SK-N-SH treated with all-trans-retinoic acid at 6 μM for 48 hours (cell line): Measurements from ENCODE around the gene ZNF462.

Experiments
- BACH2 ChIP-seq: fragments of 250-450 bp; sonication (Bioruptor Pico); IDR thresholded peaks from 2 replicates; pipeline ENCODE4 v1.9.0; 2021; ENCODE audit warnings: mild to moderate bottlenecking, borderline replicate concordance
- CREB5 ChIP-seq: fragments of 250-450 bp; sonication (Bioruptor Pico); IDR thresholded peaks from 2 replicates; pipeline ENCODE4 v1.5.1; 2020; ENCODE audit warnings: low read depth, mild to moderate bottlenecking, moderate library complexity
- ISL1 ChIP-seq: fragments of 250-450 bp; sonication (Bioruptor Pico); IDR thresholded peaks from 2 replicates; pipeline ENCODE4 v2.1.2; 2022; ENCODE audit warnings: mild to moderate bottlenecking, moderate library complexity
- POU6F1 ChIP-seq: fragments of 250-450 bp; sonication (Bioruptor Pico); IDR thresholded peaks from 2 replicates; pipeline ENCODE4 v1.8.0; 2021; ENCODE audit warnings: low read depth, mild to moderate bottlenecking, moderate library complexity, borderline replicate concordance
- RARB ChIP-seq: fragments of 250-450 bp; sonication (Bioruptor Pico); IDR thresholded peaks from 2 replicates; pipeline ENCODE4 v1.8.0; 2021; ENCODE audit warnings: mild to moderate bottlenecking, moderate library complexity
- TCF4 ChIP-seq: fragments of 250-450 bp; sonication (Bioruptor Pico); IDR thresholded peaks from 2 replicates; pipeline ENCODE4 v1.8.0; 2021; ENCODE audit warnings: mild to moderate bottlenecking, moderate library complexity, borderline replicate concordance
- TOX ChIP-seq: fragments of 250-450 bp; sonication (Bioruptor Pico); IDR thresholded peaks from 2 replicates; pipeline ENCODE4 v1.8.0; 2021; ENCODE audit warnings: mild to moderate bottlenecking, moderate library complexity, borderline replicate concordance
- TSHZ2 ChIP-seq: fragments of 250-450 bp; sonication (Bioruptor Pico); IDR thresholded peaks from 2 replicates; pipeline ENCODE4 v1.5.0; 2020; ENCODE audit warnings: mild to moderate bottlenecking, moderate library complexity
- ZFP30 ChIP-seq: fragments of 450-650 bp; formaldehyde crosslinking; IDR thresholded peaks from 2 replicates; pipeline ENCODE4 v1.5.0; 2022; ENCODE audit warnings: mild to moderate bottlenecking, moderate library complexity
- ZNF565 ChIP-seq: fragments of 450-650 bp; formaldehyde crosslinking; conservative IDR thresholded peaks from 2 replicates; pipeline ENCODE4 v1.5.0; 2020; ENCODE audit warnings: low read depth, mild to moderate bottlenecking, moderate library complexity
- ZNF8 ChIP-seq: fragments of 450-650 bp; formaldehyde crosslinking; IDR thresholded peaks from 2 replicates; pipeline ENCODE4 v1.5.0; 2020; ENCODE audit warnings: mild to moderate bottlenecking, moderate library complexity

- TF ChIP-seq ZNF565 (no peak), TOX (CRISPR knock-in tag) (no peak), ZNF8 (no peak), BACH2 (no peak), ISL1 (CRISPR knock-in tag) (no peak), ZFP30 (CRISPR knock-in tag) (no peak), CREB5 (CRISPR knock-in tag) (no peak), TCF4 (CRISPR knock-in tag) (no peak), POU6F1 (CRISPR knock-in tag) (no peak), RARB (CRISPR knock-in tag) (no peak), TSHZ2 (CRISPR knock-in tag) (no peak)
Observed at GRCh38 chr9:107051392-107051791, 188.4 kb downstream of the ZNF462 start.
